NK-92 (cell line): ENCODE results near the gene ALG8.

Source experiments
- DNase-seq: peaks from one replicate; lab custom pipeline; 2025; ENCODE audit not compliant: unreplicated experiment; lab: John Stamatoyannopoulos, UW

The ALG8 gene

GRCh38 chr11:78160557-78160956 lies 21.1 kb upstream of the ALG8 start:
- DNase-seq, result no peak

GRCh38 chr11:78158987-78159652 lies 19.7 kb upstream of the ALG8 start:
- no peak for DNase-seq

GRCh38 chr11:78156127-78156844 lies 16.9 kb upstream of the ALG8 start:
- no peak for DNase-seq

GRCh38 chr11:78151804-78152203 lies 12.4 kb upstream of the ALG8 start:
- DNase-seq, result no peak

- DNase-seq, result no peak
Measured at GRCh38 chr11:78150754-78151153, 11.3 kb upstream of the ALG8 start.

GRCh38 chr11:78150346-78150745 lies 10.9 kb upstream of the ALG8 start:
- DNase-seq, result no peak

- no peak for DNase-seq
Measured at GRCh38 chr11:78149646-78150045, 10.2 kb upstream of the ALG8 start.

GRCh38 chr11:78147807-78148206 lies 8.4 kb upstream of the ALG8 start:
- no peak for DNase-seq

GRCh38 chr11:78145511-78146025 lies 6.1 kb upstream of the ALG8 start:
- DNase-seq, result no peak

GRCh38 chr11:78140392-78141077 lies 1.1 kb upstream of the ALG8 start:
- DNase-seq, result no peak

- DNase-seq, result no peak
Measured at GRCh38 chr11:78138694-78139421, 568 bp downstream of the ALG8 start.

GRCh38 chr11:78138291-78138690 lies 1.1 kb downstream of the ALG8 start:
- DNase-seq, result no peak

- no peak for DNase-seq
Measured at GRCh38 chr11:78132475-78132874, 7.0 kb downstream of the ALG8 start.

GRCh38 chr11:78131956-78132355 lies 7.5 kb downstream of the ALG8 start:
- no peak for DNase-seq

- no peak for DNase-seq
Measured at GRCh38 chr11:78127403-78127802, 12.0 kb downstream of the ALG8 start.

GRCh38 chr11:78112582-78113275 lies 26.7 kb downstream of the ALG8 start:
- DNase-seq, result no peak

- no peak for DNase-seq
Measured at GRCh38 chr11:78111298-78111697, 28.1 kb downstream of the ALG8 start.

- no peak for DNase-seq
Measured at GRCh38 chr11:78110830-78111229, 28.6 kb downstream of the ALG8 start.

GRCh38 chr11:78110351-78110750 lies 29.1 kb downstream of the ALG8 start:
- DNase-seq, result no peak

GRCh38 chr11:78109081-78110015 lies 30.1 kb downstream of the ALG8 start:
- no peak for DNase-seq
